Activated T-cell treated with anti-CD3 and anti-CD28 coated beads for 48 hours (primary cell): ENCODE results near the gene WSCD2.

ENCODE experiments used
- DNase-seq: peaks from one replicate; pipeline ENCODE4 v3.0.0-alpha.2; 2020; ENCODE audit warnings: low read depth

WSCD2 gene

DNA sequence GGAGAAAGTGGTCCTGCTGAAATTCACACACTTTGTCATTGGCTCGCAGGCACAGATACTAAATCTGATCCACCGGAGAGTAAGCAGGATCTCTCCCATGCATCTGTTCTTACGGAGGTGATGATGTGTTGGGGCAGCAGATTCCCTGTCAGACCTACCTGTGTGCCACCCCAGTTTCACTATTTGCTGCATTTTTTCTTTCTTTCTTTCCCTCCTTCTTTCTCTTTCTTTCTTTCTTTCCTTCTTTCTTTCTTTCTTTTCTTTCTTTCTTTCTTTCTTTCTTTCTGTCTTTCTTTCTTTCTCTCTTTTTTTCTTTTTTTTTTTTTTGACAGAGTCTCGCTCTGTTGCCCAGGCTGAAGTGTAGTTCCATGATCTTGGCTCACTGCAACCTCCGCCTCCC, 37.4 kb downstream of the WSCD2 start:
- DNase-seq: no peak

DNA sequence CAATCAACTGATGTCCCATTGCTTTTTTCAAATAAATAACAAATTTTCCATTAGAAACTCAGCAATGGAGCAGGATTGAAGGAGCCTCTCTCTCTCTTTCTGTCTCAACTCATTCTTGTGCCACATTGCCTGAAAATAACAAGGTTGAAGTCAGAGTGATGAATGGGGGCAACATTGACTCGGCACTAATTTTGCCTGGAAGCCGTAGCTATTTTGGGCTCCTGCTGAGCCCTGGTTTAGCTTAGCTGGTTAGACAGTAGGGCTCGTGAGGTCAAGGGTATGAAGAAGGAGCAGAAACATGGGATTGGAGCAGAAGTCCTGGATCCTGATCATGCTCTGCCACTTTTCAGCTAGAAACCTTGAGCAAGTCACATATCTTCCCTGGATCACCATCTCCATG, 38.9 kb downstream of the WSCD2 start:
- no peak for DNase-seq

DNA sequence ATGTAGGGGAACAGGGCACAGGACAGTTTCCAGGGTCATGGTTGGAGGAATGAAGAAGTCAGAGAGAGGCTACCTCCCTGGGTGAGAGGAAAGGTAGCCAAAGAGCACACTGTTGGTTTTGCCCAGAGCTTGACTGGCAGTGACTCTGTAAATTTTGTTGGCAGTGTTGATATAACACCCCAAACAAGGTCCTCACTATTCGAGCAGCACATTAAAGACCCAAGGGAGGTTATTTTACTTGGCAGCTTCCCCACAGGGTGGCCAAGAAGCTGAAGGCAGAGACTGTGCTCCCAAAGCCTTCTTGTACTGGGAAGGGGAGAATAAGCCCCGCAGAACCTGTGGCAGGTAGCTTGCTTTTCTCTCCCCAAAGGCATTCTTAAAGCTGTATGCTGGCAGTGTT, 40.6 kb downstream of the WSCD2 start:
- DNase-seq: no peak

DNA sequence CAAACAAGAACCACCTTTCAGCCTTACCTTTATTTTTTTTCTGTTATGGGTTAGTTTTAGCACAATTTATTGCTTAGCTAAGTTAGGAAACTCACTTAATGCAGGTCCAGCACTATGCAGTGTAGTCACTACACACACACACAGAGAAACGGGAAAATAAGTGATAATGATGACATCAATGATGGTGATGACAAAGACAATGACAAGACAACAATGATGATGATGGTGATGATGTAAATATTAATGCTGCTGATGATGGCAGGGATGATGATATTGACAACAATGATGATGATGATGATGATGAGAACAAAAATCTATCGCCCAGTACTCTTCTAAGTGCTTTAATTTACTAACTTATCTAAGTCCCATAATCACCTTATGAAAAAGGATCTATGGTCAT, 41.1 kb downstream of the WSCD2 start:
- no peak for DNase-seq

DNA sequence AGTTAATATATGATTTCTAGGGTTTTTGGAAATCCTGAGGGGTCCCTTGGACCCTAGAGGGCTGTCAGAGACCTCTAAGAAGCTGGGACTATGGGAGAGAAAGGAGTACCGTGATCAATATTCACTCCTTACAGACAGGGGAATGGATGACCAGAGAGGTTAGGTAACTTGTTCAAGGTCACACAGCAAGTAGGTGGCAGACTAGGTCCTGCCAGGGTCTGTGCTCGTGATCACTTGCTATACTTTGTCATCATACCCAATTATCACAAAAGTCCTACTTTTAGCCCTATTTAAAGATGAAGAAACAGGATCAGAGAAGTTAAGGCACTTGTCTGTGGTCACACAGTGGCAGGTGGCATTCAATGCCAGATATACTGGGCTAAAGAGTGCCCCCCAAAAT, 42.9 kb downstream of the WSCD2 start:
- no peak for DNase-seq

DNA sequence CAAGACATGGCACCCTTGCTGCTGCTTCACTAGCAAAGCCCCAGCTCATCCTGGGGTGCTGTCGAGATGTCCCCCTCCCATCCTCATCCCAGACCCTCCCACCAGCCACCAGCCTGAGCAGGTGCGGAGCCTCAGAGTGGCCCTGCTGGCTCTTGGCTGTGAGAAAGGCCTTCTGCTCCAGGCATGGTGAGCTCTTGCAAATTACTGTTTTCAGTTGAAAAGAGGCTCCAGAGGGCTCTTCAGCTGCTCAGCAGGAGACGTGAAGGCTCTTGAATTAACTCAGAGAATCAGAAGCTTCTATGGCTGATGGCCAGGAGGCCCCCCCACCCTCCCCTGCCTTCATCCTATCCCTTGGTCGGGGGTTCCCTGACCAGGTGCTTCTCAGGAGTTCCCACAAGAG, 44.1 kb downstream of the WSCD2 start:
- DNase-seq: no peak

DNA sequence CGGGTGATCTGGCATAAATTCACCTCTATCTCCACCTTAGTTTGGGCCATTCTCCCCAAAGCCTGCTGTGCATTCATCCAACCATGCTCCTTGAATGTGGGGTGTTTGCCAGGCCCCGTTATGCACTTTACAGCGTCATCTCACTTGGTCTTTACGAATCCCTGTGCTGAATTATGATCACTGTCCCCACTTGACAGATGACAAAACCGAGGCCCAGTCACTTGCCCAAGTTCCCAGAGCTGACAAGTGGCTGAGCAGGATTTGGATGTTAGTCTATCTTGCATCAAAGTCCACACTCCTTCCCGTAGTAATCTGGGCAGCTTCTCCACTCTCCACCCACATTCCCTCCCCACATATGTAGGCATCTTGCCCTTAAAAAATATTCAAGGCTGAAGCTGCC, 44.8 kb downstream of the WSCD2 start:
- no peak for DNase-seq

DNA sequence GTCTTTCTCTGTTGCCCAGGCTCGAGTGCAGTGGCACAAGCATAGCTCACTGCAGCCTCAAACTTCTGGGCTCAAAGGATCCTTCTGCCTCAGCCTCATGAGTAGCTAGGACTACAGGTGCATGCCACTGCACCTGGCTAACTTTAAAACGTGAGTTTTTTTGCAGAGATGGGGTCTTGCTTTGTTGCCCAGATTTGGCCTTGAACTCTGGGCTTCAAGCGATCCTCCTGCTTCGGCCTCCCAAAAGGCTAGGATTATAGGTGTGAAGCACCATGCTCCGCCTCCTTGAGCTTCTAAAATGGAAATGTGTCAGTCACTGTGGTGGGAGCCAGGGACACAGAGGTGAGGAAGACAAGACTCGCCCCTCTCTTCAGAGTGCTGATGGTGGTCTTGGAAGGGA, 45.6 kb downstream of the WSCD2 start:
- no peak for DNase-seq

DNA sequence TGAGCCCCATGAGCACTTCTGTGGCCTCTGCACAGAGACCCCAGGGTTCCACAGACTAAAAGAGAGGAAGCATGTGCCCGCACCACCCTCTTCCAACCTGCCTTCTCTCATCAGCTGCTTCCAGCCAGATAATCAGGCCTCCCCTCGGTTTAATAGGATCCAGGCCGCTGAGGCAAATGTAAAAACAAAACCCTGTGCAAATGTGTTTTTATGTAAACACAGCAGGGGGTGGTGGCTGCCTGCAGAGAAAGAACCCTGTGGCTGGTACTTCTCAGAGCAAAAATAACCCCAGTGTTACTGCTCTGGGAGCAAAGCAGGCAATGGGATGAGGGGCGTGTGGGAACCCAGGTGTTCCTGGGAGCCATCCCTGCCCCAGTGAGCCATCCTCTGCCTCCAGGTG, 46.2 kb downstream of the WSCD2 start:
- DNase-seq: no peak

DNA sequence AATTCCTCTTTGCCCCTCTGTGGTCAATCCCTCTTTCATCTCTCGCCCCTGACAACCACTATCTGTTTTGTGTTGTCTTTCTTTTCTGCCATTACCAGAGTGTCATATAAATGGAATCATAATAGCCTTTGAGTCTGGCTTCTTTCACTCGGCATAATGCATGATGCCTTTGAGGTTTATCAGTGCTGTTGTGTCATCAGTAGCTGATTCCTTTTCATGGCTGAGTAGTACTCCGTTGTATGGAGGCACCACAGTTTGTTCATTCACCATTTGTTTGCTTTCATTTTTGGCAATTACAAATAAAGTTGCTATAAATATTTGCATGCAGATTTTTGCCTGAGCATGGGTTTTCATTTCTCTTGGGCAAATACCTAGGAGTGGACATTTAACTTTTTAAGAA, 47.2 kb downstream of the WSCD2 start:
- DNase-seq: no peak

DNA sequence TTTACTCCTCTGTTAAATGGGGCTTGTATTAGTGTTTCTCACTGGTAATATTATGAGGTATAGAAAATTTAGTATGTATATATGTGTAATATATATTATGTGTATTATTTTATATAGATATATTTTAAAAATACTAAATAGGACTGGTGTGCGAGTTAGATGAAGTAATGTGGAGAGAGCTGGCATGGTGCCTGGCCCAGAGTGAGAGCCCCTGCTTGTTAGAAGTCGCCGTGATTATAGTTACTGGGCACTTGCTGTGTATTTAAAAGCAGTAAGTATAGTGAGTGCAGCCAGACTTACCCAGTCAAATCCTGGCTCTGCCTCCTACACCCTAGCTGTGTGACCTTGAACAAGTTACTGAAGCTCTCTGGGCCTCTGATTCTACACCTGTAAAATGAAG, 48.0 kb downstream of the WSCD2 start:
- no peak for DNase-seq

DNA sequence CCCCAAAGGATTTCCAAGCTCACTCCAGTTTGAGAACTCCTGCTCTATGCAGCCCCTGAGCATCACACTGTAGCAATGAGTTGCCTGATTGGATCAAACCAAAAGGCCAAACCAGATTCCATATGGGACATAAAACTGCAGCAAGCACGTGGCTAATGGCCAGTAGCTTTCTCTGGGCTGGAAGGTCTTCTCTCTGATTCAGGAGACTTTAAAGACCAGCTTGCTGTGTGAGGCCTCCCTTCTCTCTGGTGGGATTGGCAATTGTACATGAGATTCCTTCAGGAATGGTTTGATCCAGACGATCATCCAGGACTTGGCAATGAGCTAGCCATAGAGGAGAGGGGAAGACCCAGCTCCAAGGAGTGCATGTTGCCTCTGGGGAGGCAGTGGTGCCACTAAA, 50.2 kb downstream of the WSCD2 start:
- no peak for DNase-seq

DNA sequence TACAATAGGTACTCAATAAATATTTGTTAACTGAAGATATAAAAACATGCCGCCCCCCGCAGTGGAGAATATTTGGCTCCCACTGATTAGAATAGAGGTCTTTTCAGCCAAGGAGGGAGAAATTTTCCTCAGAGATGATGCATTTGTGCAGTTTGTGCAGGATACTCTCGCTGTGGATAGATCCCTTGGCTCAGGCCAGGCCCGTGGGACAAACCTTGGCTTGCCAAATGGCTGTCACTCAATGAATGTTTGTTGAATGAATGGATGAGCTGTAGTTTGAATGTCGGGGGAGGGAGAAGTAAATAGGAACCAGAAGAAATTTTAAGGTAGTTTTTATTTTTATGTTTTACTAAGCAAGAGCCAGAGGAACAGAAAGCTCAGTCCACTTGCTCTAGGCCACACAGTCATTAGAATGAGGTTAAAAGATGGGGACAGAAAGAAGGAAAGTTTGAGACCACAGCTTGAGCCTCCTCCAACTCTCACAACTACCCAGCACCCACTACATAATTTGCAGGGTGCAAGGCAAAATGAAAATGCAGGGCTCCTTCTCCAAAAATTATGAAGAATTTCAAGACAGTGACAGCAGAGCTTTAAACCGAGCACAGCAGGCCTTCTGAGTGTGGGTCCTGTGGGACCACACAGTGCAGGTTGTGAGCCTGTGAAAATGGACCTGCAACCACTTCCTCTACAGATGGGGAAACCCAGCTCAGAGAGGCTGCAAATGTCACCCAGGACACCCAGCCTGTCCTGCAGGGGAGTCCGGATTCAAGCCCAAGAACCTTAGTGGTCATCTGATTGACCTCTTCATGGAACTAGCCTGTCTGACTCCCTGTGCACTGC, 51.4 kb downstream of the WSCD2 start:
- DNase-seq: no peak

DNA sequence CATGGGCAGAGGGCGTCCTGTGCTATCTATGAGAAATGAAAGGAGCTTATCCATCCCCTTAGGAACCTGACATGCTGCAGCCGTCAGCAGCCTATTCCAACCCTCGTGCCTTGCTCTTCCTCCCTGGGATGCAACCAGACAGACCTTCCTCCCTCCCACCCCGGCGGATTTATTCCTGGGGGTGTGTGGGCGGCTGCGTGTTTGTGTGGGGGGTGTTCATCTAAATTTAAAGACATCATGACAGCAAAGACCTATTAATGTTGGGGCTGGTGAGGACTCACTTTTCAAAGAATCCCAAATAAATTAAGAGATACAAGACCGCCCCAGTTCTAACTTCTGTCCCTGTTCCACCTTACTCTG, 52.0 kb downstream of the WSCD2 start:
- no peak for DNase-seq

DNA sequence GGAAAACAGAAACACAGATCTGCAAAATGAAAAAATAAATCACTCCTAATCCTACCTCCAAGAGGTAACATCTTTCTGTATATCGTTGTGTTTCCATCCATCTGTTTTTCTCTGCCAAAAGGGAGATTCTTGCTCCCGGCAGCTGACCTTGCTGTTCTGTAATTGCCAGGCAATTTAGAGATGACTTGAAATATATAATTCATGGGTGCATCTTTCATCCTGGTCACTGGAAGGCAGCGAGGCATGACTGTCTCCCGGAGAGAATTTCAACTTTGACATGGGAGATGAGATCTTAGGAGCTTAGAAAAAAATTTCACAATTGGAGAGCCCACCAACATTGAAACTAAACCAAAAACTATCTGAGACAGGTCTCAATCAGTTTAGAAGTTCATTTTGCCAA, 53.0 kb downstream of the WSCD2 start:
- DNase-seq: no peak

DNA sequence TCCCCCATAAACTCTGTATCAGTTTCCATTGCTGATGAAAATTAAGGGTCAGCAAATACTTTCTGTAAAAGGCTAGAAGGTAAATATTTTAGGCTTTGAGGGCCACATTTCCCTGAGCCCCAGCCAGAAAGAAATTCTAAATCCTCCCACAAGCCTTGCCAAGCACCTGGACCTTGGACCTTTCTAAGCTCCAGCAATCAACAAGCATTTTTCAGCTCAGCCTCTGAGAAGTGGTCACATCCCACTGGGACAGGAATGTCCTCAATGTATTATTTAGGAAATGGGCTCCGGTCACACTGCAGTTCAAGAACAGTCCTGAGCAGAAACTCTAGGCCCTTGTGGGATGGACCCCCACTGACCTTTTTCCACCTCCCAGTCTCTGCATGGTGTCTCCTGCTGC, 55.9 kb downstream of the WSCD2 start:
- no peak for DNase-seq

DNA sequence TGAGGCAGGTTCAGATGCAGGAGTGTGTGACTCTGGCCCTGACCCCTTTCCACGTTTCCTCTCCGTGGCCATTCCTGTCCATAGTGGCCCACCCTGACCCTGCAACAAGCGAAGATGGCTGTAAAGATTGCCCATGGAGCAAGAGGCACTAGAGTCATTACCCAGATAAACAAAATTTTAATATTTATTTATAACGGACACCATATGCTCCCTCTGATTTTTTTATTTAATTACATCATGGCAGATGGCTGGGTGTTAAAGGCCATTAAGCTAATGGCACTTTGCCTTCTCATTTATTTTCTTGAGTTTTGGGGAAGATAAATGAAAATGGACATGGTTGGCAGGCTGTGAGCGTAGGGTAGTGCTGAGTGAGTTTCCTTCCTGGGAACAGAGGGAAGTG, 58.7 kb downstream of the WSCD2 start:
- no peak for DNase-seq

DNA sequence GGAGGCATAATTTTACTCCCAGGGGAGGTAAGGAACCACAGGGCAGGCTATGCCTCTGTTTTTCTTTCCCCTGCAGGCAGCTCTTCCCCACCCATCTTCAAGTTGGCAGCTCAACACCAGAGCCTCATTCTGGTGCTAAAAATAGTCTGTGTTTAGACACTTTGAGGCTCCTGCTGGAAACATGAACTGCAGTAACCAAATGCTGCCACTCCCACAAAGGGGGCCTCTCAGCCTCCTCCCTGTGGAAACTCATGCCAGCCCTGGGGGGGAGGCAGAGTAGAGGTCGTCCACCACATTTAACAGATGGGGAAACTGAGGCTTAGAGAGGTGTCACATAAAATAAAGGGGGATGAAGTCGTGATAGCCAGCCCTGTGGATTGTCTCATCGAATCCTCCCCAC, 61.4 kb downstream of the WSCD2 start:
- no peak for DNase-seq

DNA sequence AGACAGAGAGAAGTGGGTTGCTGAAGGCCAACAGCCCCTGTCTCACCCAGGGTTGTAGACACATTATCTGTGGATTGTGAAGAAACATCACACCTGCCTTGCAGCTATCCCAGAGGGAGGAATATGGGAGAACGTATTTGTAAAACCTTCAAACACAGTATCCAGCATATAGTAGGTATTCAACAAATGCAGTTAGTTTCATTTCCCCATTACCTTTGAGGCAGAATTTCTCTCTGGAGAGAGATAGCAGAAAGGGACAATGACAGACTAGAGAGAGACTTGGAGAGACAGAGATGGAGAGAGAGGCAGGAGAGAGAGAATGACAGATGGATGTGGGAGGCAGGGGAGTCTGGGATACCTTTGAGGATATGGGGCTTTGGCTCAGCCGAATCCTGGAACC, 62.0 kb downstream of the WSCD2 start:
- DNase-seq: no peak

DNA sequence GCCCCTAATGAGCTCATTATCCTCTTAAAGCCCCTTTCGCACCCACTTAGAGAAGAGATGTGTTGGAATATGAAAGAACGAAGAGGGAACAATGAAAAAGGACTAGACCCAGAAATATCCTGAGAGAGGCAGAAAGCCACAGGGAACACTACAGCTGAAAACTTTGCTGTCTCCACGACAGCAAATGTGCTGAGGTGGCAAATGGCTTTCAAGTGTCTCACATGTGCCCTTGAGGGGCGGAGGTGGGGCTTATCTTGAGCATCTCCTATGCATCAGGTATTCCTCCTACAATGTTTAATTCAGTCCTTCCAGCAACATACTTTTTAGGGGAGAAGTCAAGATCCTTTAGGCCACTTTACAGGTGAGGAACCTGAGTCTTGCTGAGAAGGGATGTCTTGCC, 62.9 kb downstream of the WSCD2 start:
- DNase-seq: no peak

DNA sequence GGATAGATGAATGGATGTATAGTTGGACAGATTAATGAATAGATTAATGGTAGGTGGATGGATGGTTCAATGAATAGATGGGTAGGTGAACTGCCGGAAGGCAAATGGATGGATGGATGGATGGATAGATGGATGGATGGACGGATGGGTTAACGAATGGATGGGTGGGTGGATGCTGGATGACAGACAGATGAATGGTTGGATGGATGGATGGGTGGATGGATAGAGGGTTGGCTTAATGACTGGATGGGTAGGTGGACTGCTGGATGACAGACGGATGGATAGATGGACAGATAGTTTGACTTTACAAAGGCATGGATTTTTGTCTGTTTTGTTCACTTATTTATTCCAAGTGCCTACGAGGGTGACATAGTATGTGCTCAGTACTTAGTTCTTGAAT, 64.4 kb downstream of the WSCD2 start:
- DNase-seq: no peak

DNA sequence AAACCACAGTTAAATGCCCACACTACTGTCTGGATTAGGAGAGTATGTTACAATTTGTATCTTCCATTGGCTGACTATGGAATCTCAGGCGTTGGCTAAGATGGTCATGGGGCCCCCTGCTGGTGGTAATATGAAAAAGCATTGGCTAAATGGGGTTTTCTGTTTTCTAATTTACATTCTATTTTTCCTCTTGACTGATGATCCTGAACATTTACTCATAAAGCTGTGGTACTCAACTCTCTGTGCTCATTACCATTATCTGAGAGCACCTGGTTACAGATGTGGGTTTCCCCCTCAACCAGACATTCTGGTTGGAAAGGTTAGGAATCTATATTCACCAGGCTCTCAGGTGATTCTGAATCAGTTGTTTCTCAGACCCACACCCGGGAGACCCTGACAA, 64.8 kb downstream of the WSCD2 start:
- no peak for DNase-seq

DNA sequence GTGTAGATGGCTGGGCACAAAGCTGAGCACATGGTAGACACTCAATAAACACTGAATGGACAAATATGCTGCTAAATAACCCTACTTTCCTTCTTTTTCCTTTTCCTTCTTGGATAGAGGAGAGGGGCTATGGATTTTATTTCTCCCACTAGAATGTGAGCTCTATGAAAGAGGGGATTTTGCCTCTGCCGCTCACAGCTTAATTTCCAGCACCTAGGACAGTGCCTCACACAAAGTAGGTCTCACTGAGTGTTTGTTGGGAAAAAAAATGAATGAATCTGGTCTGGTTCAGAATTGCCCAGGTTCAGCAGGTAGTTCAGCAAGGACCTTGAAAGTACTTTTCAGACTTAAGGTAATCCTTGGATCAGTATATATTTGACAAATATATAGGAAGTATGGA, 65.5 kb downstream of the WSCD2 start:
- no peak for DNase-seq

DNA sequence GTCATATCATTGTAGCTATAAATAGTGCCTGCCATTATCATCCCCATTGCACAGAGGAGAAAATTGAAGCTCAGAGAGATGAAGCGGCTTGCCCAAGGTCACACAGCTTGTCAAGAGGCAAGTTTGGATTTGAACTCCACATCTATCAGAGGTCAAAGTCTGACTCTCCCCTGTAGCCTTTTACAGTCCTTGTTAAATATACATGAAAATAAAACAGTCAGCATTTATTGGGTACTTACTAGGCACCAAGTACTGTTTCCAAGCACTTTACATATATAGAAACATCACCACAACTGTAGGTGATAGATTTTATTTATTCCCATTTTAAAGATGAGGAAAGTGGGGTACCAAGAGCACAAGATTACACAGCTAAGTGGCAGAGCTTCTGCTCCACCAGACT, 67.2 kb downstream of the WSCD2 start:
- DNase-seq: no peak

DNA sequence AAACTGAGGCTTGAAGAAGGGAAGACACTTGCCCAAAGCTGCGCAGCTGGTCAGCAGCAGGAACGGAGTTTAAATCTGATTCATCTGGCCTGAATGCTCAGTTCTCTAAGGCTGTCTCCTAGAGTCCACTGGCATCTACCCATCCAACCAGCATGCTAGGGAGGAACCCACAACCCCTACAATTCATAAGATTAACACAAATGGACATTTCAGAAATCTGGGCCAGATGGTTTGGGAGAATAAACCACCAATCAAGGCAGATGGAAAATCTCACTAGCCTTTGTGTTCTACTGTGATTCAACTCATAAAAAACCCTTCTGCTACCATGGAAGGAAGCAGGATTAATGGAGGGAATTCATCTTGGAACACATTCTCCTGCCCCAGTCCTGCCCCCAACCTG, 67.8 kb downstream of the WSCD2 start:
- DNase-seq: no peak
